Measurements from ENCODE around the gene MARK3. TPM values are rescaled to one million over a fixed set of nuclear protein-coding genes. Genes with fewer than 3 reads are reported as not detected.

Gene MARK3
- total and polyA plus RNA-seq, 2 of the 13 experiments (the other 11 are each of a cell fraction or from before 2014, with no cell fraction given): 47.7 to 56.6 TPM

DNA sequence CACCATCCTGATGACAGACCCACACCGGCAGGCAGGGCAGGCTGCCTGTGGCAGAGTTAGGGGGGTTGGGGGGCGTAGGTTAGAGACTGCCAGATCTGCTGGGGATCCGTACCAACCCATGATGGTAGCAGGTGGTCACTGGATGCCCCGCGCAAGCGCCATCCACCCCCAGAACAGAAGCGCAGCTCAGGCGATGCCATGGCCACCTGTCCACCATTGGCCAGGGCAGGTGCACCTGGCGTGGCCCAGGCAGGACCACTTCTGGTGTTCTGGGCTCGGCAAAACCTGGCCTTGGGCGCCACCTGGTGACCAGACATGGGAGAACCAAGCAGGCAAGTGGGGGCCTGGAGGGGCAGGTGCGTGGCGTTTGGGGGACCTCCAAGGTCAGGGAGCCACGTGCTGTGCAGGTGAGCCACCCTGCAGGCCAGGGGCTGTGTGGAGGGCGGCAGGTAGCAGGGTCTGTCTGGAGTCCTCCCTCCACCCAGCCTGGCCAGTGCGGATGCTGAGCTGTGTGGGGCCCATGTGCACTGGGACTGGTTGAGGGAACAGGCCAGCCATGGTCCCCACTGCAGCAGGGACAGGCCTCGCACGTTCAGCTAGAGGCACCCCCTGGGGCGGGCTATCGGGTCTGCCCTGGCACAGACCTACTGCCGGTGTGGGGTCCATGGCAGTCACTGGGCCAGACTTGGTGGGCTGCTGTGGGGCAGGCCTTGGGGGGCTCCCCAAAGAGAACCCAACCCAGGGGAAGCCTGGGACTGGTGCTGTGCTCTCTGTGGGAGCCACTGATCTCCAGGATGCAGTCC, 161.6 kb downstream of the MARK3 start (continued):
- TF ChIP-seq, protein P1, sequence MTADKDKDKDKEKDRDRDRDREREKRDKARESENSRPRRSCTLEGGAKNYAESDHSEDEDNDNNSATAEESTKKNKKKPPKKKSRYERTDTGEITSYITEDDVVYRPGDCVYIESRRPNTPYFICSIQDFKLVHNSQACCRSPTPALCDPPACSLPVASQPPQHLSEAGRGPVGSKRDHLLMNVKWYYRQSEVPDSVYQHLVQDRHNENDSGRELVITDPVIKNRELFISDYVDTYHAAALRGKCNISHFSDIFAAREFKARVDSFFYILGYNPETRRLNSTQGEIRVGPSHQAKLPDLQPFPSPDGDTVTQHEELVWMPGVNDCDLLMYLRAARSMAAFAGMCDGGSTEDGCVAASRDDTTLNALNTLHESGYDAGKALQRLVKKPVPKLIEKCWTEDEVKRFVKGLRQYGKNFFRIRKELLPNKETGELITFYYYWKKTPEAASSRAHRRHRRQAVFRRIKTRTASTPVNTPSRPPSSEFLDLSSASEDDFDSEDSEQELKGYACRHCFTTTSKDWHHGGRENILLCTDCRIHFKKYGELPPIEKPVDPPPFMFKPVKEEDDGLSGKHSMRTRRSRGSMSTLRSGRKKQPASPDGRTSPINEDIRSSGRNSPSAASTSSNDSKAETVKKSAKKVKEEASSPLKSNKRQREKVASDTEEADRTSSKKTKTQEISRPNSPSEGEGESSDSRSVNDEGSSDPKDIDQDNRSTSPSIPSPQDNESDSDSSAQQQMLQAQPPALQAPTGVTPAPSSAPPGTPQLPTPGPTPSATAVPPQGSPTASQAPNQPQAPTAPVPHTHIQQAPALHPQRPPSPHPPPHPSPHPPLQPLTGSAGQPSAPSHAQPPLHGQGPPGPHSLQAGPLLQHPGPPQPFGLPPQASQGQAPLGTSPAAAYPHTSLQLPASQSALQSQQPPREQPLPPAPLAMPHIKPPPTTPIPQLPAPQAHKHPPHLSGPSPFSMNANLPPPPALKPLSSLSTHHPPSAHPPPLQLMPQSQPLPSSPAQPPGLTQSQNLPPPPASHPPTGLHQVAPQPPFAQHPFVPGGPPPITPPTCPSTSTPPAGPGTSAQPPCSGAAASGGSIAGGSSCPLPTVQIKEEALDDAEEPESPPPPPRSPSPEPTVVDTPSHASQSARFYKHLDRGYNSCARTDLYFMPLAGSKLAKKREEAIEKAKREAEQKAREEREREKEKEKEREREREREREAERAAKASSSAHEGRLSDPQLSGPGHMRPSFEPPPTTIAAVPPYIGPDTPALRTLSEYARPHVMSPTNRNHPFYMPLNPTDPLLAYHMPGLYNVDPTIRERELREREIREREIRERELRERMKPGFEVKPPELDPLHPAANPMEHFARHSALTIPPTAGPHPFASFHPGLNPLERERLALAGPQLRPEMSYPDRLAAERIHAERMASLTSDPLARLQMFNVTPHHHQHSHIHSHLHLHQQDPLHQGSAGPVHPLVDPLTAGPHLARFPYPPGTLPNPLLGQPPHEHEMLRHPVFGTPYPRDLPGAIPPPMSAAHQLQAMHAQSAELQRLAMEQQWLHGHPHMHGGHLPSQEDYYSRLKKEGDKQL (CRISPR knock-in tag; IDR thresholded peaks at IDR 0.05; ENCODE audit: low read depth): no peak
- TF ChIP-seq FOXO1 (CRISPR knock-in tag; IDR thresholded peaks at IDR 0.05): no peak
- no peak for TF ChIP-seq ZNF562 (CRISPR knock-in tag; IDR thresholded peaks at IDR 0.05; ENCODE audit: borderline replicate concordance)
- TF ChIP-seq ZNF75D (CRISPR knock-in tag; IDR thresholded peaks at IDR 0.05; ENCODE audit: borderline replicate concordance): no peak
- TF ChIP-seq SYNCRIP (IDR thresholded peaks at IDR 0.05; ENCODE audit: insufficient read depth, low read depth, low read length): no peak
- 0 out of 2 replicates have a peak, but pooled peaks have one; percentile 23 for TF ChIP-seq AHR (CRISPR knock-in tag; IDR thresholded peaks at IDR 0.05)
- TF ChIP-seq, protein P2, sequence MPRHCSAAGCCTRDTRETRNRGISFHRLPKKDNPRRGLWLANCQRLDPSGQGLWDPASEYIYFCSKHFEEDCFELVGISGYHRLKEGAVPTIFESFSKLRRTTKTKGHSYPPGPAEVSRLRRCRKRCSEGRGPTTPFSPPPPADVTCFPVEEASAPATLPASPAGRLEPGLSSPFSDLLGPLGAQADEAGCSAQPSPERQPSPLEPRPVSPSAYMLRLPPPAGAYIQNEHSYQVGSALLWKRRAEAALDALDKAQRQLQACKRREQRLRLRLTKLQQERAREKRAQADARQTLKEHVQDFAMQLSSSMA (CRISPR knock-in tag; IDR thresholded peaks at IDR 0.05): no peak
- TF ChIP-seq ZSCAN12 (CRISPR knock-in tag; IDR thresholded peaks at IDR 0.05): no peak
- TF ChIP-seq ZFP37 (CRISPR knock-in tag; IDR thresholded peaks at IDR 0.05; ENCODE audit: borderline replicate concordance): no peak
- TF ChIP-seq, protein P3, sequence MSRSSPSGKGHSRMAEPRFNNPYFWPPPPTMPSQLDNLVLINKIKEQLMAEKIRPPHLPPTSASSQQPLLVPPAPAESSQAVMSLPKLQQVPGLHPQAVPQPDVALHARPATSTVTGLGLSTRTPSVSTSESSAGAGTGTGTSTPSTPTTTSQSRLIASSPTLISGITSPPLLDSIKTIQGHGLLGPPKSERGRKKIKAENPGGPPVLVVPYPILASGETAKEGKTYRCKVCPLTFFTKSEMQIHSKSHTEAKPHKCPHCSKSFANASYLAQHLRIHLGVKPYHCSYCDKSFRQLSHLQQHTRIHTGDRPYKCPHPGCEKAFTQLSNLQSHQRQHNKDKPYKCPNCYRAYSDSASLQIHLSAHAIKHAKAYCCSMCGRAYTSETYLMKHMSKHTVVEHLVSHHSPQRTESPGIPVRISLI (CRISPR knock-in tag; IDR thresholded peaks at IDR 0.05; ENCODE audit: borderline replicate concordance): no peak
- TF ChIP-seq KAT2B (IDR thresholded peaks at IDR 0.05; ENCODE audit: borderline replicate concordance, low read depth, low read length): no peak
- no peak for TF ChIP-seq ZNF160 (CRISPR knock-in tag; IDR thresholded peaks at IDR 0.05)
- TF ChIP-seq ATF7-NPFF (CRISPR knock-in tag; IDR thresholded peaks at IDR 0.05; ENCODE audit: low read depth): no peak
- TF ChIP-seq, protein P4, sequence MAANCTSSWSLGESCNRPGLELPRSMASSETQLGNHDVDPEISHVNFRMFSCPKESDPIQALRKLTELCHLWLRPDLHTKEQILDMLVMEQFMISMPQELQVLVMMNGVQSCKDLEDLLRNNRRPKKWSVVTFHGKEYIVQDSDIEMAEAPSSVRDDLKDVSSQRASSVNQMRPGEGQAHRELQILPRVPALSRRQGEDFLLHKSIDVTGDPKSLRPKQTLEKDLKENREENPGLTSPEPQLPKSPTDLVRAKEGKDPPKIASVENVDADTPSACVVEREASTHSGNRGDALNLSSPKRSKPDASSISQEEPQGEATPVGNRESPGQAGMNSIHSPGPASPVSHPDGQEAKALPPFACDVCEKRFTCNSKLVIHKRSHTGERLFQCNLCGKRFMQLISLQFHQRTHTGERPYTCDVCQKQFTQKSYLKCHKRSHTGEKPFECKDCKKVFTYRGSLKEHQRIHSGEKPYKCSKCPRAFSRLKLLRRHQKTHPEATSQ (CRISPR knock-in tag; IDR thresholded peaks at IDR 0.05; ENCODE audit: borderline replicate concordance): no peak
- no peak for TF ChIP-seq POLR2A (IDR thresholded peaks at IDR 0.05; ENCODE audit: insufficient read depth in 1 of 2, low read depth in 2 of 2, low read length in 2 of 2)
- no peak for TF ChIP-seq JDP2 (CRISPR knock-in tag; IDR thresholded peaks at IDR 0.05; ENCODE audit: borderline replicate concordance)
- no peak for TF ChIP-seq ZFP41 (CRISPR knock-in tag; IDR thresholded peaks at IDR 0.05; ENCODE audit: borderline replicate concordance)
- no peak for TF ChIP-seq ZNF670 (CRISPR knock-in tag; IDR thresholded peaks at IDR 0.05; ENCODE audit: borderline replicate concordance)
- TF ChIP-seq KLF13 (CRISPR knock-in tag; IDR thresholded peaks at IDR 0.05): no peak
